Activated T-cell treated with anti-CD3 and anti-CD28 coated beads for 1 hour (primary cell): ENCODE measurements around the gene INTS4.
"Not testable (repeated sequence)": the region's sequence is repeated elsewhere in the genome, so short reads cannot be mapped to it uniquely, and the experiment has no call there.

Source experiments
- DNase-seq: peaks from one replicate; pipeline ENCODE4 v3.0.0-alpha.2; 2020; ENCODE audit warnings: low read depth

The INTS4 gene

DNA sequence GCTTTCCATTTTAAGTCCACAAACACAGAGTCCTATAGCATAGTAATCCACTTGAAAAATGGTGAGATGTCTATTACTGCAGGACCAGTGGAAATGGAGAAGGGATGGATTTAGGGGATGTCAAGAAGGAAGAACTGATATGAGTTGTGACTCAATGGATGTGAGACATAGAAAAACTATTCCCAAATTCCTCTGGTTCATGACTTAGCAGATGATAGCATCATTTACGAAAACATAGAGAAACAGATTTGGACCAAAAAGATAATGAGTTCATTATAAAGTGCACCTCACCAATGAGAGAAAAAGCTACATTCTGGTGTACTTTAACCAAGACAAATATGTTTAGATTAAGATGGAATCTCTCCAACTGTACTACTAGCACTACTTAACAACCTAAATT lies 51.2 kb downstream of the INTS4 start:
- not testable (repeated sequence) for DNase-seq

DNA sequence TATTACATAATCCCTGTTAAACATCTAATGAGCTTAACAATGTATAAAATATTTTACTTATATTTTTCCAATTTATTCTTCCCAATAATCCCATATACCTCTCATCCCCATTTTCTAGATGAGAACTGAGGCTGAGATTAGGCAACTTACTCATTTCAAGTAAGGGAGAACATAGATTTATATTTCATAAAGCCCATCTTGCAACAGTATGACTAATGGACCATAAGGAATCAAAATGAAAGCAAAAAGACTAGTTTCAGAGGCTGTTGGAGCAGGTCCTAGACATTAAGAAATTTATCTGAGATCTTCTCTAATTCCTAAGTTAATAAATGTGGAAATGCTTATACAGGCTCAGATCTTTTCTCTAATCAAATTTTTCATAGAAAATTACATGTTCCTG lies 52.0 kb downstream of the INTS4 start:
- not testable (repeated sequence) for DNase-seq

DNA sequence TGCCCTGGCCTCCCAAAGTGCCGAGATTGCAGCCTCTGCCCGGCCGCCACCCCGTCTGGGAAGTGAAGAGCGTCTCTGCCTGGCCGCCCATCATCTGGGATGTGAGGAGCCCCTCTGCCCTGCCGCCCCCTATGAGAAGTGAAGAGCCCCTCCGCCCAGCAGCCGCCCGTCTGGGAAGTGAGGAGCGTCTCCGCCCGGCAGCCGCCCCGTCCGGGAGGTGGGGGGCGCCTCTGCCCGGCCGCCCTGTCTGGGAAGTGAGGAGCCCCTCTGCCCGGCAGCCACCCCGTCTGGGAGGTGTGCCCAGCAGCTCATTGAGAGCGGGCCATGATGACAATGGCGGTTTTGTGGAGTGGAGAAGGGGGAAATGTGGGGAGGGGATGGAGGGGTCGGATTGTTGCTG lies 60.9 kb downstream of the INTS4 start:
- DNase-seq, result not testable (repeated sequence)

DNA sequence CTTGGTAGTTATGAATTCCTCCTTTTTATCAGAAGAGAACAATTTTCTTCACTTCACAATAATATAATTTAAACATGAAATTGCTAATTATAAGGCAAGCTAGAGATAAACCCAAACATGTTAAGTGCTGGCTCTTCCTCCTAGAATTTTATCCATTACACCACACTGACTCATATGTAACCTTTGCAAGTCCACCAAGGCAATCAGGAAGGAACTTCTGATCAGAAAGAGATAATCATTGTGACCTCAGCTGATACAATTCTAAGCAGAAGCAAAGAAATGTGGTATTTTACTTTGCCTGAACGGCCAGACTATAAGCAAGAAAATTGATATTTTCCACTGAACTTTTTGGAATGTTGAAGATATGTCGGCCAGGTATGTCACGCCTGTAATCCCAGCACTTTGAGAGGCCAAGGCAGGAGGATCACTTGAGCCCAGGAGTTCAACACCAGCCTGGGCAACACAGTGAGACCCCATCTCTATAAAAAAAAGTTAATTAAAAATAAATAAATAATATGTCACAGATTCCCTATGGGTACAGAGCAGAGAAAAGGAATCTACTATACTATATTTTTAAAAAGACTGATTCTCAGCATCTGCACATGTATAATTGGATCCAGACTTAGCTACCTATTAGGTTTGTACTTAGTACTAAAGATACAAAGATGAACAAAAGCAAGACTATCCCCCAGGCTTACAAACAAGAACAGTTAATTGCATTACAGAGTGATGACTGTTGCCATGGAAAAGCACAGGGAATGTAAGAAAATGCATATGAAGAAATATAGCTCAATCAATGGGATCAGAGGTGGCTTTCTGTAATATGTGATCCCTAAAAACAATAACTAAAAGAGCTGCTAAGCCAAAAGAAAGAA lies 63.9 kb downstream of the INTS4 start:
- DNase-seq, result not testable (repeated sequence)

DNA sequence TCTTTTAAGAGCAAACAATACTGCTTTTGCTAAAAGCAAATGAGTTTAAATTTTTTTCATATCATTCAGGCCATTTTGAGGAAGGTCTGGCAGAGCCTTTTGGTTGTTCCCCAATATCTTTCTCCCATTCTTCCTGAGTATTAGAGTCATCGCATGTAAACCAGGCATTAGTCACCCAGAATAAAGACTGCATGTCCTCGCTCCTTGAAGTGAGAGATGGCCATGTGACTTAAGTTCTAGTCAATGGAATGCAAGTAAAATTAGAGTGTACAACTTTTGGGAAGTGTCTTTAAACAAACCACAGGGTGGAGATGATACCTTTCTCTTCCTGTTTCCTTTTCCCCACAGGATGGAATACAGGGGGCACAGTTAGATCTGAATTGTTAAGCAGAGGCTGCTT lies 76.8 kb downstream of the INTS4 start:
- not testable (repeated sequence) for DNase-seq

DNA sequence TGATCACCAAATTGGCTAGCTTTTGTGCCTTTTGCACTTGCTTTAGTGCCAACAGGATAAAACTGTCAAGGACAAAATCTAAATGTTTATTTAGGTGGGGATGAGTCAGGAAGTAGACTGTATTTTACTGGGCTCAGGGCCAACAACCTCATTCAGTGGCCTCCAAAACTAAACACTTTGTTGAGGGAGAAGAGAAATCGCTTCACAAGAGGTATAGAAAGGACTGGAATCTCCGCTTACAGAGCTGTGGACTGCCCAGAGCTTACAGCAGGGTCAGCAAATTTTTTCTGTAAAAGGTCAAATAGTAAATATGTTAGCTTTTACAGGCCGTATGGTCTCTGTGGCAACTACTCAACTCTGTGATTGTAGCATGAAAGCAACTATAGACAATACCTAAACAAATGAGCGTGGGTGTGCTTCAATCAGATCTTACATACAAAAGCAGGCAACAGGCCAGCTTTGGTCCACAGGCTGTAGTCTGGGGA lies 80.1 kb downstream of the INTS4 start:
- not testable (repeated sequence) for DNase-seq

DNA sequence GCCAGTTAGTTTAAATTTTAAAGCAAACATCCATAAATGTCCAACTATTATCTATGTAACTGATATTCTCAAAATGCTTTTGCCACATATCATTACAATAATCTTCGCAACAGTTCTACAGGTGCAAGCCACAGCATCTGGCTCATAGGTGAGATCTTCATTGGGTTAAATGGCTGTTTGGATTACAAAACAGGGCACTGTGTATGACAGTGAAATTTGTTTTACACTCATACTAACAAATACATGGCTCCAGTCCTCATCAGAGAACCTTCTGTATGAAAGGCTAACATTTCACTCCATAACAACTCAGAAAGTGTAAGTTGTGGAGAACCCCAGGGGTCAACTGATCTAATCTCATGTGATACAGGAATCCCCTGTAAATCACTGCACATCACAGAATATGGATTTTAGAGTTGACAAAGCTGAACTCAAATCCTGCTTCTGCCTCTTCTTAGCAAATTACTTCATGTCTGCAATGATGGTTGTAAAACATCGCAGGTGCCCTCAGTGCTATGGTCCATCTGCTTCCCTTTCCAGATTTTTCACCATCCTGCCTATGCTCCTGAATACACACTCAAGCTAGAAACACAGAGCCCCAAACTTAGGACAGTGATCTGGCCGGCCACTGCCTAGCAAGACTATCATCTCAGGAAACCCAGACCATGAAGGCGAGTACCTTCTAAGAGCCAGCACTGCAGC lies 80.7 kb downstream of the INTS4 start:
- not testable (repeated sequence) for DNase-seq

DNA sequence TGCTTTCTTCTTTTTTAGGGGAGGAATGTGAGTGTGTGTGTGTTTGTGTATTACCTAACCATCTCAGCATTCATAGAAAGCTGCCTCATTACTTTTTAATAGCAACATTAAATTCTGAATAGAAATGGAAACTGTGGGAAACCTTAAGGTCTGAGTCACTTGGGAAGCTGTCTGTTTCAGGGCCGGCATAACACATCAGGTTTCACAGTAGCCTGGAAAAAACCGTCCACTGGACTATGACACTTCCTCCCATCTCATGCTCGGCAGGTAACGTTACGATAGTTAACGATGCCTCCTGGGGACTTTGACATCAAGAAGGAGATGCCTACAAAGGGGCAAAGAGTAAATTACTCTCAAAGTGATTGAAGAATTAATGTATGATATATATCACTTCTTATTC lies 83.6 kb downstream of the INTS4 start:
- not testable (repeated sequence) for DNase-seq

DNA sequence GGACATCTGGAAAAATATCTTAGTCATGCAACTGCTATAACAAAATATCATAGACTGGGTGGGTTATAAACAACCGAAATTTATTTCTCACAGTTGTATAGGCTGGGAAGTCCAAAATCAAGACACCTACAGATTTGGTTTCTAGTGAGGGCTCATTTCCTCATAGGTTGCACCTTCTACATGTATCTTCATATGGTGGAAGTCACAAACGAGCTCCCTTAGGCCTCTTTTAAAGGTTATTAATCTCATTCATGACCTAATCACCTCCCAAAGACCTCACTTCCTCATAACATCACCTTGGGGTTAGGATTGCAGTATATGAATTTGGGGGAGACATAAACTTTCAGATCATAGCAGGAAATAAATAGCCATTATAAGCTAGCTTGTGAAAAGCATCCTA lies 85.2 kb downstream of the INTS4 start:
- no peak for DNase-seq

DNA sequence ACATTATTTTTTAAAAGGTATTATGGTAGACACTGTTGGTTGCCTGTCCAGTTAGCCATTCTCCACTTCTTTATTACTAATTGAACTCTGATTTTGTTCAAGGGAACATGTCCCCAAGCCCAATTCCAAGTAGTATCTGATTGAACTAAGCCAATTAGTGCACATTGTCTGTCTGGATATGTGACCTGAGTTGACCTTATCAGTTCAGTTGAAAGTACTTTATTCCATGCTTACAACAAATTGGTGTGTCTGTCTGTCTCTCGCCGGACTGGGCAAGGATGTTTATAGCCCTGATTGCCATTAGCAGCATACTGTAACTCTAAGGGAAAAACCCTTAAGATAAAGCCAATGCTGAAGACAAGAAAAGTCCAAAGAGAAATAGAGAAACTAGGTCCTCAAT lies 85.6 kb downstream of the INTS4 start:
- no peak for DNase-seq

DNA sequence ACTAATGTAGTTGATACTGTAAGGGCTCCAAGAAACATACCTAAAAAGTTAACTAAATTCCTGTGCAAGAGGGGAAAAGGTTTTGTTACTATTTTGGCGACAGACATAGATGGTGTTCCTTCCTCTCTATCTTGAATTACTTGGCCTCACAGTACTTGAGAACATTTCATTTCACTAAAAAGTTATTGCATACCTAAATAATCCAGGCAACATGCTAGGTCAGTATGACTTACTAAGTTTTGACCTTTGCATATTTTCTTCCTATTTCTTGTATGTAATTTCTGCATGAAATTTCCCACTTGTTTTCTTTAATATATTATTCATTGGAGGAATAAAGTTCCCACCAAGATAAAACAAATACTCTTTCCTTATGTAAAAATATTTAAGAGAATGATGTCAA lies 99.5 kb downstream of the INTS4 start:
- not testable (repeated sequence) for DNase-seq

DNA sequence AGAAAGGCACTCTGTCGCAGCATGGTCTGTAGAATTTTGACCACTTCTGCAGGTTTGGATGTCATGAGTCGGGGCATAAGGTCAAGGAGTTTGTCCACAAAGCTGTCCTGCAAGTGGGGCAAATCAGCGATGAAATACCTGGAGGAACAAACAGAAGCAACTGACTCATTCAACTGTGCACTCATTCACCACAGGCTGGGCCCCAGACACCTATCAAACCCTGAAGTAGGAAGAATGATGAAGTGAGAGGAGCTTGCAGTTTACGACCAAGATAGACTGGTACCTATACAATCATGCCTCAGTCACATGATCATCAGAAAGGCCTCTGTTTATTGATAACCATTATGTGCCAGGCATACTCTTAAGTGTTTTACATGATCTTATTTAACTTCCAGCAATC lies 102.8 kb downstream of the INTS4 start:
- not testable (repeated sequence) for DNase-seq

DNA sequence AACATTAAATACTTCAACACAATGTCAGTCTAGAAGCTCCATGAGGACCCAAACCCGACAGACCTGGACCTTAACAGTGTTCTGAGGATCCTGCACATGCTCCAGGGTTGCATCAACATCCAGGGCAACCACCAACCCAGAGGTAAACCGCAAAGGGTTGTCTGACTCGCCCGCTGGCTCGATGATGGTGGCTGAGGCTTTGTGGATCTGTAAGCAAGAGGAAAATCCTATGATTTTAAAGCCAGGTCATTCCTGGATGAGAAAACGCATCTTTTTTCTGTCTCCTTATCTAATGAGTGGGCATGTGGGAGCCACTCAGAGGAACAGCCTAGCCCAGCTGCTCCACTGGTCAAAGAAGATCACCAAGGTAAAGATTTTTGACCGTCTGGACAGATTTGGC lies 103.2 kb downstream of the INTS4 start:
- not testable (repeated sequence) for DNase-seq

DNA sequence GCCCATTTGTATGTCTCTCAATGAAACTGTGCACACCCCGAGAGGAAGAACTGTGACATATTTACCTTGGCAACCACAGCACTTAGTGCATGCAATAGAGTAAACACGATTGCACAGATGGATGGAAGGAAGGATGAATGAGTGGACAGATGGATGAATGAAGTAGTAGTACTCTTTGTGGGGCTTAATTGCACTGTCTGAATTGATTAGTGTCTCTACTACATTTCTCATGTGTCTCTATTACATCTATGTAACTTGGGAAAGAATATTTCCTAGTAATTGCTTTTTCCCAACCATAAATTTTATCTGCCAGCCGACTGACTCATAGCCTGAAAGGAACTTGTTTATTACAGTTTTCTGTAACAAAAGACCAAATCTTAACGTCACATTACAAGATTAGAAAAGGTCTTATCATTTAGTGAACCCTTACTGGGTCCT lies 103.8 kb downstream of the INTS4 start:
- DNase-seq, result not testable (repeated sequence)

DNA sequence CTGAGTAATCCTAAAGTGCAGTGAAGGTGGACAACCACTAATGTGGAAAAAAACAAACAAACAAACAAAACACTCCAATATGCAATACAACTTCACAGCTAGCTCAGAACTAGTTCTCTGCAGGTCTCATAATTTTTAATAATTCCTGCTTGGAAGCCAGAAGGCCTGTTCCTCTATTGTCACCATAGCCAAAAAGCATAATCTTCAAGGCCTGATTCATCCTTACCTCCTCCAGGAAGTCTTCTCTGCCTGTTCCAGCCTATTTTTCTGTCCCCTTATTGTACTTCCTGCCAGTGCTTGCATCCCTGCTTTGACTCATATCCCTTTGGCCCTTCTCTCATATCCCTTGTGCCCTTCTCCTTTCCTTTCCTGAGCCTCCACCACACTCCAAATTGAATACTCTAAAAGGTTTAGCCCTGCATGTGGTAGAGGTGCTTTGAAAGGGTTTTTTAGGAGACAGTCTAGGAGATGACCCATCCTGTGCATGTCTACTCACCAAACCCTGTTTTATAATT lies 104.3 kb downstream of the INTS4 start:
- not testable (repeated sequence) for DNase-seq

DNA sequence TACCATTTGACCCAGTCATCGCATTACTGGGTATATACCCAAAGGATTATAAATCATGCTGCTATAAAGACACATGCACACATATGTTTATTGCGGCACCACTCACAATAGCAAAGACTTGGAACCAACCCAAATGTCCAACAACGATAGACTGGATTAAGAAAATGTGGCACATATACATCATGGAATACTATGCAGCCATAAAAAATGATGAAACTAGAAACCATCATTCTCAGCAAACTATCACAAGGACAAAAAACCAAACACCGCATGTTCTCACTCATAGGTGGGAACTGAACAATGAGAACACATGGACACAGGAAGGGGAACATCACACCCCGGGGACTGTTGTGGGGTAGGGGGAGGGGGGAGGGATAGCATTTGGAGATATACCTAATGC lies 105.4 kb downstream of the INTS4 start:
- DNase-seq, result not testable (repeated sequence)

DNA sequence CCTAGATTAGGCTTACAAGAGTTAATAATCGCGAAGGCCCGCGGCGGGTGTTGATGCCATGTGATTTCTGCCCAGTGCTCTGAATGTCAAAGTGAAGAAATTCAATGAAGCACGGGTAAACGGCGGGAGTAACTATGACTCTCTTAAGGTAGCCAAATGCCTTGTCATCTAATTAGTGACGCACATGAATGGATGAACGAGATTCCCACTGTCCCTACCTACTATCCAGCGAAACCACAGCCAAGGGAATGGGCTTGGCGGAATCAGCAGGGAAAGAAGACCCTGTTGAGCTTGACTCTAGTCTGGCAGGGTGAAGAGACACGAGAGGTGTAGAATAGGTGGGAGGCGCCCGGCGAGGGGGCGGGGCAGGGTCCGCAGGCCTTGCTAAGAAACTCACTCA lies 108.1 kb downstream of the INTS4 start:
- no peak for DNase-seq

DNA sequence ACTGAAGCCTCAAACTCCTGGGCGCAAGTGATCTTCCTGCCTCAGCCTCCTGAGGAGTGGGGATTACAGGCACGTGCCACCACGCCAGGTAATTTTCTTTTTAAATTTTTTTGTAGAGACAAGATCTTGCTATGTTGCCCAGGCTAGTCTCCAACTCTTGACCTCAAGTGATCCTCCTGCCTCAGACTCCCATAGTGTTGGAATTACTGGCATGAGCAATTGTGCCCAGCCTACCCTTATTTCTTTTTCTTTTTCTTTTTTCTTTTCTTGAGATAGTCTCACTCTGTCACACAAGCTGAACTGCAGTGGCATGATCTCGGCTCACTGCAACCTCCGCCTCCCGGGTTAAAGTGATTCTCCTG lies 109.7 kb downstream of the INTS4 start:
- no peak for DNase-seq

DNA sequence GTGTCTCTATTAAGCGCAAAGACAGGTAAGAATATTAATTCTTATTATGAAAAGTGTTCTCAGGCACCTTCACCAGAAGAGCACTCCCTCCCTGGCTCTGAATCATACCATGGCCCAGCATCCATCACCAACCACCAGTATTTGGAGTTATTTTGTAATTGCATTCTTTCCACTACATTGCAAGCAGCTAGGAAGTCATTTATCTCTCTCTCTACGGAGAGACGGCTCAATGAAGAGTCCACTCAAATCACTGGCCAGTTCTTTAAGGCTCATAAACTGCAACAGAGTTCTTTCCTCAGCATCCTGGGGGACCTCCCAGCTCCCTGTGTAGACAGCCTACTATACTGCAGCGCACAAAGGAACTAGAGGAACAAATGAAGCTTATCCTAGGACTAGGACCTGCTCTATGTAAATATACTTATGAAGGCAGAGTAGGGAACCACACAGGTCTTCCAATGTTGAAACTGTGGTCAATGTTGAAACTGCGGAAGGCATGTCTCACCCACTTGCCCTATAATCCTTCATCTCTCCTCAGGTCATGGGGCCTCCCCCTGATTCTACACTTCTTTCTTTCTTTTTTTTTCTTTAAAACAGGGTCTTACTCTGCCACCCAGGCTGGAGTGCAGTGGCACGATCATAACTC lies 110.2 kb downstream of the INTS4 start:
- no peak for DNase-seq

DNA sequence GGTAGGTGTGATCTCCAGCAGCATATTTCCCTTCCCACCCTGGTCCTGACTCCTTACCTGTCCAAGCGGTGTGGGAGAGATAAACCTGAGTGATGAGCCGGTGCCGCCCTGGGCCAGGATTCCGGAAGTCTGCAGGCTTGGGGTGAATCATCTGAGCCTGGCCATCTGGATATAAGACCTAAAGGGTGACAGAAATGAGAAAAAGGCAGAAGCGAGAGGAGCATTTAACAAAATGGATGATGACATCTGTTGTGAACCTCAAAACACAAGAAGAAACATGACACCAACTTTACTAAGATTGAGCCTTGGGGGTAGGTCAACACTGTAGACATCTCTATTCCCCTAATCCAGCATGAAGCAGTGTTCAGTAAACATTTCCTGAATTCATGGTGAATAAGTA lies 110.7 kb downstream of the INTS4 start:
- no peak for DNase-seq

DNA sequence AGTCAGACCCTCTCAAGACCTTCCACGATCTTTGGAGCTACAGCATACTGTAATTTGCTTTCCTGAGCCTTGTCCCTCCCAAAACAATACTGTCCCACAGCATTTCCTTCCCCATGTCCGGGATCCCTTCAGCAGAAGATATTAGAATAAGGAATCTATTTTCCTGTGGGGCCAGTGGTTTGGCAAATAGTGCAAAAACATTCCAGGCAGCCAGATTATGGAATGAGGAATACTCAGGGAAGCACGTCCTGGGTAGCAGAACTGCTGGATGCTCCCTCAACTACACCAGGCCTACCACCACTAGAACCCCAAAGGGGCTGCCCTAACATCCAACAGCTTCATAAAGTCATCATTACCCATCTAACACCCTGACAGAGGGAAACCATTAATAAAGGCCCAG lies 112.1 kb downstream of the INTS4 start:
- DNase-seq, result no peak

DNA sequence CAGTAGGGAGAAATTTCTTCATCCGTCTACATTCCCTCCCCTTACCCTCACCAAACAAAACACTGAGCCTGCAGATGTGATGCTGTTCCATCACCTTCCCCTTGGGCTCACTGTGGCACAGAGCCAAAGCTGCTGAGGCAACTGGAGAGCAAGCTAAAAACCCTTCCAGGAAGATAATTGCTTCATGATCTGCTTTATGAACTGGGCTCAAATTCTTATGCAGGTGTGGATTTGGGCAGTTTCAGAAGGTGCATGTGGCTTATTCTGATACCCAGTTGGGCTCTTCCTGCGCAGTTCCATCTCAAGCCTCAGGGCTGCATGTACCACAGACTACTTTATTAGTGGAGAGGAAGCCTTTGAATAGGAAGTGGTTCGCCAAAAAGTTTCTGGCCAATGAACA lies 115.2 kb downstream of the INTS4 start:
- DNase-seq, result no peak
